Breast epithelium (tissue), 3 donors: ENCODE data around the gene HRAS.

Experiments used
- POLR2AphosphoS5 ChIP-seq, 3 donors: sonication (generic); formaldehyde crosslinking; IDR thresholded peaks; one replicate each; pipeline ENCODE4 v1.6.1; 2017; ENCODE audit warnings: antibody characterized with exemption in 3 of 3
- TF ChIP-seq, protein P1 (sequence below), 3 donors: fragments of 450-650 bp; IDR thresholded peaks; one replicate each; pipeline ENCODE4 v1.5.1; 2016 to 2017; ENCODE audit warnings: antibody characterized with exemption in 3 of 3, mild to moderate bottlenecking in 3 of 3, moderate library complexity in 3 of 3

DNA sequence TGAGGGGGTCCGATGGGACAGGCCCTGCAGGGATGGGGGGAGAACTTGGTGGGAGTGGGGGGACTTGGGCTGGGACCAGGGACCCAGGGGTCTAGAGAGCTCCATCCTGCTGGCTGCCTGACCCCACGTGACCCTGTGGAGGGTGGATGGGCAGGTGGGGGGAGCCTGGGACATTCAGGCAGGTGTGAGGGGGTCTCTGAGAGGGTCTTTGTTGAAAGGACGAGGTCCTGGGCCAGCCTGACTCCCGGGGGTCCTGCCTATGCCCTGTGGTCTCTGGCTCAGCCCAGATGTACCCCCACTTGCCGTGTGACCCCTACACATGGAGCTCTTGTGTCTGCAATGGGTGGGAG lies 9.4 kb upstream of the HRAS start:
- TF ChIP-seq, protein P1, sequence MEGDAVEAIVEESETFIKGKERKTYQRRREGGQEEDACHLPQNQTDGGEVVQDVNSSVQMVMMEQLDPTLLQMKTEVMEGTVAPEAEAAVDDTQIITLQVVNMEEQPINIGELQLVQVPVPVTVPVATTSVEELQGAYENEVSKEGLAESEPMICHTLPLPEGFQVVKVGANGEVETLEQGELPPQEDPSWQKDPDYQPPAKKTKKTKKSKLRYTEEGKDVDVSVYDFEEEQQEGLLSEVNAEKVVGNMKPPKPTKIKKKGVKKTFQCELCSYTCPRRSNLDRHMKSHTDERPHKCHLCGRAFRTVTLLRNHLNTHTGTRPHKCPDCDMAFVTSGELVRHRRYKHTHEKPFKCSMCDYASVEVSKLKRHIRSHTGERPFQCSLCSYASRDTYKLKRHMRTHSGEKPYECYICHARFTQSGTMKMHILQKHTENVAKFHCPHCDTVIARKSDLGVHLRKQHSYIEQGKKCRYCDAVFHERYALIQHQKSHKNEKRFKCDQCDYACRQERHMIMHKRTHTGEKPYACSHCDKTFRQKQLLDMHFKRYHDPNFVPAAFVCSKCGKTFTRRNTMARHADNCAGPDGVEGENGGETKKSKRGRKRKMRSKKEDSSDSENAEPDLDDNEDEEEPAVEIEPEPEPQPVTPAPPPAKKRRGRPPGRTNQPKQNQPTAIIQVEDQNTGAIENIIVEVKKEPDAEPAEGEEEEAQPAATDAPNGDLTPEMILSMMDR (IDR thresholded peaks at IDR 0.05), result no peak
- TF ChIP-seq POLR2AphosphoS5 (IDR thresholded peaks at IDR 0.05), result no peak
